Activated gamma-delta T cell treated with Interleukin-2 at 50 U/mL for 16 hours (primary cell): ENCODE results near the gene ANKRD60.
A peak's percentile ranks its signal among the peaks of the same experiment; 100 is the strongest.

Experiments used
- DNase-seq: peaks from one replicate; pipeline ENCODE4 v3.0.0-alpha.2; 2020

The ANKRD60 gene, protein sequence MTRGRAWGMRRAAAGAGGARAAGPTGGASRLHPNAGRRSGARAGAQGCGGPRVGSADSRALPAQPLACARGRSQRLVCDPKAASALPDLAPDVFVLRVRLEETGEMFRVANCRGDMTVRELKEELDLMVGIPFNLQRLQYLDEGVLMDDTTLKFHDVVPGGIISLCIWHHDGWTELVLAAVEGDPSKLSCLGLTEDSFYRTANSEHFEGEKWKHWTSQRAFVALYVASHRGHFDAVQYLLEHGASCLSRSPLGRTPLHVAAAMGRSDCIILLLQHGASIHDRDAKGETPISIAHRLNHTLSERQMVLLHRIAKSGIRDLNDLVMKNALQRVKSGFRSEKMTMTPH

DNA sequence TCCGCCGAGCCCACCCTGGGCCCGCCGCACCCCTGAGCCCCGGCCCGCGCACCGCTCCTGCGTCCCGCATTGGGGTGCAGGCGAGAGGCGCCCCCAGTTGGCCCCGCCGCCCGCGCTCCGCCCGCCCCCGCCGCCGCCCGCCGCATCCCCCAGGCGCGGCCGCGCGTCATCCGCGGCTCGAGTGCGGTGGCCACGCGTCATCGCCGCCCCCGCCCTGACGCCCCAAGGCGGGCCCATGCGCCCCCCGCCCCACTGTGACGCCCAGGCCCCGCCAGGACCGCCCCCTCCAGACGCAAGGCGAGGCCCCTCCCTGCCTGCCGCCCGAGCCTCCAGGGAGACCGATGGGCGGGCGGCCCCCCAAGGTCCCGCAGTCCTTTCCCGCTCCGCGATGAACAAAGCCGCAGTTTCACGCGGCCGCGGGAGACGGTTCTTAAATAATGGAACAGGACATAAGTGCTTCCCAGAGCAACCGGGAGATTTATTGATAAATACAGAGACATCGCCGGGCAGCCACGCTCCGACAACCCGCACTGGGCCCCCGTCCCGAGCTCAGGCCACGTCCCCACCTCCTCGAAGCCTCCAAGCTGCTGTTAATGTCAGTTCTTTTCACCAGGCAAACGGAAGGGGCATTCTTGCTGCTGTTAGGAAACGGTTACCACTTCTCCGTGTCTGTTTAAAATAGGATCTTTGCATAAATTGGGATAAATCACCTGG lies at the start of gene ANKRD60:
Gene ANKRD60 (minus strand): TSS at position 170 of the 714 bp plus-strand sequence. CDS start 0 bp downstream, at position 170.
- DNase-seq, result peak; percentile 14

DNA sequence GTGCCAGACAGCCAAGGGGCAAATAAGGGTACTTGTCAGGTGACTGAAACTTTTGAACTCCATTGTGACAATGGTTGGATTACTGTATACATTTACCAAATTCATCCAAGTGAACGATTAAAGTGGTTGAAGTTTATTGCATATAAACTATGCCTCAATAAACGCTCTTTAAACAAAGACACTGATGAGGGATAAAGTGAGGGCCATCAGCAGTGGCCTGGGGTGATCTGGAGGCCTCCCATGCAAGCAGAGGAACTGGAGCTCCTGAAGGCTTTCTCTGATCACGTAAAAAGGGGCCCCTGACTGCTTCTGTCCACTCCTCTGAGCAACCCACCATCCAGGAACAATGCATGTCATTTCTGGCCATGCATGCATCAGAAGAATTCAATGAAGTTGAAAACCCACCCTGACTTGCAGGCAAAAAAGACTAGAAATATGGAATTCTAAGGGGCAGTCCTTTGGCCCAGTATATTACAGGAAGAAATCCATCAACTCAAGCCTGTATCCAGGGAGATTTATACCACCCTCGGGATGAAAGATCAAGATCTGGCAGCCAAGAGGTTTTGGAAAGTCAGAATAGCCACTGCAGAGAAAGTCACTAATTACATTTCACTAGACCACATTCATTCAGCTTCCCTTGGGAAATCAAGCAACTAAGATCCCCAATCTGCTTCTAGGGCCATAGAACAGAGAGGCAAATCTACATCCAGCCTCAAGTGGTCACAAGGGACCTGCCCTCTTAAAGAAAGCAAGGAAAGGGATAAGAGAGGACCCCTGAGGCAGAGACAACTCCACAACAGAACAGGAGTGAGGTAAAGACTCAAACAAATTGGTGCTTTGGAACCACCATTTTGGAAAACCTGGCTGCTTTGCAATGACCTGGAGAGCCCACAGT lies 49.4 kb upstream of the ANKRD60 start:
- no peak for DNase-seq

DNA sequence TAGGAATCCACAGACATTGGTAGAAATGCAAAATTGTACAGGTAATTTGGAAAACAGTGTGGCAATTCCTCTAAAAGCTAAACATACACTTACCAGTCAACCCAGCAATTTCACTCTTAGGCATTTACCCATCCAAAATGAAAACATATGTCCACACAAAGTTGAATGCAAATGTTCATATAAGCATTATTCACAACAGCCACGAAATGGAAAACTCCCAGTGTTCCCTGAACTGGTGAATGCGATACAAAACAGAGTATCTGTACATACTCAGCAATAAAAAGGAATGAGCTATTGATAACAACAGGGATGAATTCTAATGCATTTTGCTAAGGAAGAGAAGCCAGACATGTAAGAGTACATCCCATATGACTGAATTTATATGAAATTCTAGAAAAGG lies 48.7 kb upstream of the ANKRD60 start:
- DNase-seq, result no peak

DNA sequence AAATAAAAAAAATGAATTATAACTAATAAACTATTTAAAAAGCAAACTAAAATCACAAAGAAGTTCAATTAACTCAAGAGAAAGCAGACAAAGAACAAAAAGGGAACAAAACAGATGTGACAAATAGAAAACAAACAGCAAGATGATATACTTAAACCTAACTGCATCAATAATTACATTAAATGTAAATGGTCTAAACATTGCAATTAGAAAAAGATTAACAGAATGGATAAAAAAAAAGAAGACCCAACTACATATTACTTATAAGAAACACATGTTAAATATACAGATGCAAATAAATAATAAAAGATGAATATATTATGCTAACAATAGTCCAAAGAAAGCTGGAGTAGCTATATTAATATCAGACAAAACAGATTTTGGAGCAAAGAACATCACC lies 45.9 kb upstream of the ANKRD60 start:
- DNase-seq, result no peak

DNA sequence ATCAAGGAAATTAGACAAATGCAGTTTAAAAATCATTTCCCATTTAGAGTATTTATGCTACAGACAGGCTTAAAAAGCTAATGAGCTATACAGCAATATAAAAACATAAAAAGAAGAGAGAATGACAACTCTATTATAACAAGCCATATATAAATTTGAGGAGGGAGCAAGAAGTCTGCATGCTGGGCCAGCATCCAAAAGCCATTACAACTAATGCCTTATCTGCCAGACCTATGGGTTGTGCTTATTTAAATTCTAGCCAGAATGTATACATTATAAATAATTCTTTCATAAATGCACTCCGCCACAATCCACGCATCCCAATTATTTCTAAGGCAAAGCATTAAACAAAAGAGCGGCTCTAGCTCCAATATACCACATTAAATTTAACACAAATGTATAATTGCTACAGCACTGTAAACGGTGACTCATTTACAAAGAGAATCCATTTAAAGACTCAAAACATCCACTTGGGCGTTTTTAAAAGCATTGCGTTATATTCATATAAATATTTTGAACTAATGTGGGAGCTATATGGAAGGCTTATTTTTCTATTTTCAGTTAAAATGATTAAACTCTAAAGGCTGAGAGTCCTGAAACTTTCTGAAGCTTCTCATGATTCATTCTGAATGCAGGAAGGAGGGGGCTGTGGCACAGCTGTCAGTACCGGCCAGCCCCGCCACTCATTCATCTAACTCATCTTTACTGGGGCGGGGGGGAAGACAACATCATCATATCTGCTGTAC lies 43.3 kb upstream of the ANKRD60 start:
- no peak for DNase-seq

DNA sequence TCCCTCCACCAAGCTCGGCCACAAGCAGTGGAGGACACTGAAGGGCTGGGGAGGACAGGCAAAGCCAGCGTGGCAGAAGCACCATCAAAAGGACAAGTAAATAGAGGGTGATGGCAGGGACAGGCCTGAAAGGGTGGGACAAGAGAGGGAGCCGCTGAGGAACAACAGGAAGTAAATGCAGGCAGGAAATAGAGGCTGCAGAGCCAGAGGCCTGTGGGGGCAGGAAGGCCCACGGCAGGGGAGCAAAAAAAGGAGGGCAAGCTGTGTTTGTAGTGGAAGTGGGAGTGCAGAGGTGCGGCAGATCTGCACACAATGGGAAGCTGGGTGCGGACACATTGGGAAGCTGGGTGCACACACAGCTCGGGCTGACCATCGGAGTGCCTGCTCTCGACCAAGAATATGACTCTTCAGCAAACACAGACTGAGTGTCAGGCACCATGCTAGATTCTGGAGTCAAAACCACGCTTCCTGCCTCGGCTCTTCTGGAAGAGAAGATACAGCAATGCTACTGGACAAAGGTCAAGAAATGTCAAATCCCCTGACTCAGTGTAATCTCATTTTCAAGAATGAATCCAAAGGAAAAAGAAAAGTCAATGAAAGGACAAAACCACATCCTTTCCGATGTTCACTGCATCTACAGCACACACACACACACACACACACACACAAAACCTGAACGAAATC lies 40.6 kb upstream of the ANKRD60 start:
- no peak for DNase-seq

DNA sequence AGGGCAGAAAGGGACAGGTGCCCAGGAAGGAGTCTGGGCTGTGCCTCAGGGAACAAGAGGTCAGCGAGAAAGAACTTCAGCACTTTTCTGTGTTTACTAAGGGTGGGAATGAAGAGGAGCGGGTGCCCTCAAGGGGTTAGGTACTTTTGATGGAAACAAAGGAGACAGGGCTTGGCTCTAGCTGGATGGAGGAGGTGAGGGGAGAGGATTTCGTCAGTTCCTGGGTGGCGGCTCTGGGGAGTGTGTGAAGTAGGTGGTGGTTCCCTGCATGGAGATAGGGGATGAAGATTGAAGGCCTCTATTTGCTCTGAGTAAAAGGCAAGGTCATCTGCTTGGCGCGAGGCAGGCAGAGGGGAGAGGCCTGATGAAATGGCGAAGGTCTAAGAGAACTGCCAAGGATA lies 40.0 kb upstream of the ANKRD60 start:
- no peak for DNase-seq

DNA sequence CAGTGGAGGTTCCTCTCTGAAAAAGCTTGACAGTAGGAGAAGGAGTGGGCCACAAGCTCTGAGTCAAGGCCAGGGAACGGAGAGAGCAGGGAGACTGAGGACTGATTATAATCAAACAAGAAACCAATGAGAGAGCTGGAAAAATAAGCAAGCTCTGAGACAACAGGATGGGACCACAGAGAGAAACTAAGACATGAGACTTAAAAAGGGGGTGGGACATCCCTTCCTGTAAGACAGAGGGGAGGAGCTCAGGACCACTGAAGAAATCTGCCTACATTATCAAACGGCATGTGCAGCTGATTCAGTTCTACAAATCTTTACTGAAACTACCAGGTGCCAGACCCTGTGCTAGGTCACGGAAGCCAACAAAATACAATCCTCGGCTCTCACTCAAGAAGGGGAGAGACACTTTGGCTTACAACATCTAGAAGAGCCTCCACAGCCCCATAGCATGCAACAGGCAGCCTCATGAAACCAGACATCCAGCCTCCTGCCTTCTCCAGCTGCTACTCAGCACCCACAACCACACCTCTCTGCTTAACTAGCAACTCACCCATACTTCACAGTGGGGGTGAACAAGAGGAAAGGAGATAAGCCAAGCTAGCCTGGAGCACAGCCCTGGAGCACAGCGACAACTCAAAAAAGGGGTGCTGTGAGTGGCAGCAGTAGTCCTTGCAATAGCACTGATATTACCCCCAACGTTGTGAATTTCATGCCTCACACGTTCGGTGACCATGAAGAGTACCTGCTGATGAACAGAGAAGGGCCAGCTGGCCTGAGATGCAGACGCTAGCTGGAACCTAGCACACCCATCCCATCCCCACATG lies 39.1 kb upstream of the ANKRD60 start:
- DNase-seq, result no peak

DNA sequence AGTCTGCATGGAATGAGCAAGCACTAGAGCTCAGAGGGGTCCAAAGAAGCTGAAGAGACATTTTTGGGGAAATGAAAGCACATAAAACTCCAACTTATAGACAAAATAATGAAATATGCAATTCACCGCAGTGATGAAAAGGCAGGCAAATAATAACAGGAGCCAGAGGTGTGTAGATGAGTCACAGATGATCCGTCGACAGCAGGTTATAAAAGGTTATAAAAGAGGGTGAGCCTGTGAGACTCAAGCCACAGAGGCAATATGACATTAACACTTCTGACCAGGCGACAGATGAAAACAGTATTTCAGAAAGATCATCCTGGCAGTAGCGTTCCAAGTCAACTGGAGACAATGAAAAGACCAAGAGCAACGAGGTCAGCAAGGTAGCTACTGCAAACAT lies 35.8 kb upstream of the ANKRD60 start:
- no peak for DNase-seq

DNA sequence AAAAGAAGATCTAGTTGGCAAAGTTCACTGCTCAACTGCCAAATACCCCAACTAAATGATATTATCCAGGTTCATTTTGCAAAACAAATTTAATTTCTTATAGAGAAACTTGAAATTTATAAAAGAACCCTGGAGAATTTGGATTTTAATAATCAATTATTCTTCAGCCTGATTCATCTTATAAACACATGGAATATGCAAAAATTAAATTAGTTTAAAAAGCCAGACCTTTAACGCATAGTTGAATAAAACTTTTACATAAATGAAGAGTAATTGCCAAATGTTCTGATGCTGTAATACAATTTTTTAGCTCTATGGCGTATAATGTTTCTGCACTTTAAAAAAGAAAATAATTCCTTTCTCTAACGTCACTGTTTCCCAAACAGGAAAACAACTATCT lies 33.2 kb upstream of the ANKRD60 start:
- no peak for DNase-seq

DNA sequence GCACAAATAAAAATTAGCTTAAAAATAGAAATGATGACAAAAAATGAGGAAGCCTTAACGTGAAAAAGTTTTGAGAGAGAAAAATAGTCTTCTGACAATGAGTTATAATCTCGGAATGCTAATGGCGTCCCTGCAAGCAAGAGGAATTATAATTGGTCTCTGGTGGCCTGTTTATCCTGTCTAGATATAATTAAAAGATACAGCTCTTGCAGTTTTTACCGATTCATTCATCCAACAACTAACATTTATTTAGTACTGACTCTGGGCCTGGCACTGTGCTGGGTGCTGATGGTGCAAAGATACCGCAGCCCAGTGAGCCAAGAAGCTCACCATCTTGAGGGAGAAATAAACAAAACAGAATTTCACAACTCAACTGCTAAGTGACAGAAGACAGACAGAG lies 31.6 kb upstream of the ANKRD60 start:
- no peak for DNase-seq

DNA sequence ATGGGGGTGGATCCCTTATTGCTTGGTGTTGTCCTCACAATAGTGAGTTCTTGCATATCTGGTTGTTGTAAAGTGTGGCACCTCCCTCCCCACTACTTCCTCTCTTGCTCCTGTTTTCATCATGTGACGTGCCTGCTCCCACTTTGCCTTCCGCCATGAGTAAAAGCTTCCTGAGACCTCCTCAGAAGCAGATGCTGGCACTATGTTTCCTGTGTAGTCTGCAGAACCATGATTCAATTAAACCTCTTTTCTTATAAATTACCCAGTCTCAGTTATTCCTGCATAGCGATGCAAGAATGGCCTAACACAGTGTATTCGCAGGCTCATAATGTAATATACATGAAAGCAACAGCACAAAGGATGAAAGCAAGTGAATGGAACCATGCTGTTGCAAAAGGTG lies 28.4 kb upstream of the ANKRD60 start:
- DNase-seq, result no peak

DNA sequence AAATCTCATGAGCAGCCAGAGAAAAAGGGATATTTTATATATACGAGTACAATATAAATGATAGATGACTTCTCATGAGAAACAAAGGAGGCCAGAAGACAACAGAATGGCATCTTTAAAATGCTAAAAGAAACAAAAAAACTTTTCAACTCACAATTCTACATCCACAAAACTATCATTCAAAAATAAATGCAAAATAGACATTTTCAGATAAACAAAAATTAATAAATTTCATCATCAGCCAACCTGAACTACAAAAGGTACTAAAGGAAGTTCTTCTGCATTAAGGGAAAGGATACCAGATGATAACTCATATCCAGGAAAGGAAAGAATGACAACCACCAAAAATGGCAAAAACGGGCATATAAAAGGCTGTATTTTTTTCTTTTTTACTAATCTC lies 27.9 kb upstream of the ANKRD60 start:
- no peak for DNase-seq

DNA sequence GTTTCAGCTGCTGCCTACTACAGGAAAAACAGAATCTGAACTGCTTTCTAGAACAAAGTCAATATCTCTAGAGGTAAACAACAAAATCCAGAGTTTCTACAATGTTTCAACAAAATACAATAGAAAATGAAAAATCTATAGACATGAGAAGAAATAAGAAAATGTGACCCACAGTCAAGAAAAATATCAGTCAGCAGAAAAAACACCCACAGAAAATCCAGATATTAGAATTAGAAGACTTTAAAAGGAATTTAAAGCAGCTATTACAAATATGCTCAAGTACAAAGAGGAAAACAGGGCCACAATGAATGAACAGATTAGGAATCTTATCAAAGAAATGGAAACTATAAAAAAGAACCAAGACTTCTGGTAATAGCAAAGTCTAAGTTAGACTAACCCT lies 26.4 kb upstream of the ANKRD60 start:
- DNase-seq, result no peak

DNA sequence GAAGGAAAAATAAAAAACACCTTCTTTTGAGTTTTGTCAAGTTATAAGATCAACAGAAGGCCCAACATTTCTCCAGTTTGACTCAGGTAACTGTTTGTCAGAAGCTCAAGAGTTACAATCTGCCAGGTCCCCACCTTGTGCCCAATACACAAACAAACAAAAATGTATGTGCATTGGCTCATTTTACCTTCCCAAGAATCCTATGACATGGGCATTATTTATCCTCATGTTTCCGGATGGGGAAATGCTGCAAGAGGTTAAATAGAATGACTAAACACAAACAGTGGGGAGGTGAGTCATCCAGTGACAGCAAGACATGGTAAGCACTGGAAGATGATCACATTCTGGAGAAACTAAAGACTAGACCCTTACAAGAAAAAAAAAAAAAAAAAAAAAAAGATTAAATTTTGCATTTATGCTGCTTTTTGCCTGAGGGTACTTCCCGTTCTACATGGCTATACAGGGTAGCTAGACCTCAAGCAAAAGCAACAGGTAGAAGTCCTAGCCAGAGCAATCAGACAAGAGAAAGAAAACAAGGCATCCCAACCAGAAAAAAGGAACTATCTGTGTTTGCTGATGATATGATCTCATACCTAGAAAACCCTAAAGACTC lies 23.6 kb upstream of the ANKRD60 start:
- DNase-seq, result no peak

DNA sequence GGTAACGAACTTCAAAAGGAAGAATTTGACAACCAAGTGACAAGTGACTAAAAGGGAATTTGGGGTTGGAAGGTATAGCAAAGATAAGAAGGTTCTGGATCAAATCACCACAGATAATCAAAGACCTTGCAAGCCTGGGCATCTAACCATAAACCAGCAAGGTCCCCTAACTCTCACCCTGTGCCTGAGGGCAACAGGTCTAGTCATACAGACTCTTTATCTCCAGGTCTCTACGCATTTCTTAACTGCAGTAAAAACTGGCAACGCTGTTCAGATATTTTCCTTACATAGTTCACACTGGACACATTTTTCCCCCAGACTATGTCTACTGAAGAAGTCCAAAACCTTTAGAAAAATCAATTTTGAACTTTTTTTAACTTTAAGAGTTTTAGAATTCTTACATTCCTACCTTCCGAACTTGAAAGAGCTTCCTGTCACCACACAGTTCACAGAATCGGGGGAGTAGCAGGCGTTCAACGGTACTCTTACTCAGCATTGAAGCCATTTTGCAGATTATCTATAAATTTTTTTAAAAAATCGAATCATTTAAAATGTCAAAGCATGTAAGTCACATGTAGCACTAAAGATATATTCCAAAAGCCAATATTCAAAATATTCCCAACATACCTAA lies 23.0 kb upstream of the ANKRD60 start:
- no peak for DNase-seq

DNA sequence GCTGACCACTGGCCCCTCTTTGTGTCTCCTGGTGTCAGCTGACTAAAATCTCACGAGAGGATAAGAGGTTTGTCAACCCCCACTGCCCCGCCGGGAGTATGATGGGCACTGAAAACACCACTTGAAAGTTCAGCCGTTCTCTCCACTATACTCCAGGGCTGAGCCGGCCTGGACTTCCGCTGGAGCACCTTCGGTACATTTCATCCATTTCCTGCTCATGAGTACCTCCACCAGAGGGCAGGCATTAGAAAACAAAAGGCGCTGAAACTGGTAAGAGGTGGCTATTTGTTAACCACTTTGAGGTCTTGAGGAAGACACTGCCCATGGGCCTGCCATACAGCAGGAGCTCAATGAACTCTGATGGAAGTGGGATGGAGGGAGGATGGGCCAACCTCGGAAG lies 17.9 kb upstream of the ANKRD60 start:
- DNase-seq, result no peak

DNA sequence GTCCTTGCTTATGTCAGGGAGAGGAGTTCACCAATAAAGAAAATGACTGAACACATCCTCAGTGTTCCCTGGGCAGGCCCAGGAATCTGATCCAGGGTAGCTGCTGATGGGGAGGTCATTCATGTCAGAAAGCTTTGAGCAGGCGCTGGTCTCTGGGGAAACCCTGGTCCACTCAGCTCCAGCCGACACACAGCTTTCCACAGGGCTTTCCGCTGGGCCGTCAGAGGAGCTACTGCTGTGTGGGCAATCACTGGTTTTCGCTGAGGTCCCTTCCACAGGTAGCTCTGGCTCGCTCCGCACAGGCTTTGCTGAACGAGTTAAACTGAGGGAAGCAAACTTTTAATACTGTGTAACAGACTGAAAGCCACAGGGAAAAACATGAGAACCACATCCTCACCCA lies 17.5 kb upstream of the ANKRD60 start:
- no peak for DNase-seq

DNA sequence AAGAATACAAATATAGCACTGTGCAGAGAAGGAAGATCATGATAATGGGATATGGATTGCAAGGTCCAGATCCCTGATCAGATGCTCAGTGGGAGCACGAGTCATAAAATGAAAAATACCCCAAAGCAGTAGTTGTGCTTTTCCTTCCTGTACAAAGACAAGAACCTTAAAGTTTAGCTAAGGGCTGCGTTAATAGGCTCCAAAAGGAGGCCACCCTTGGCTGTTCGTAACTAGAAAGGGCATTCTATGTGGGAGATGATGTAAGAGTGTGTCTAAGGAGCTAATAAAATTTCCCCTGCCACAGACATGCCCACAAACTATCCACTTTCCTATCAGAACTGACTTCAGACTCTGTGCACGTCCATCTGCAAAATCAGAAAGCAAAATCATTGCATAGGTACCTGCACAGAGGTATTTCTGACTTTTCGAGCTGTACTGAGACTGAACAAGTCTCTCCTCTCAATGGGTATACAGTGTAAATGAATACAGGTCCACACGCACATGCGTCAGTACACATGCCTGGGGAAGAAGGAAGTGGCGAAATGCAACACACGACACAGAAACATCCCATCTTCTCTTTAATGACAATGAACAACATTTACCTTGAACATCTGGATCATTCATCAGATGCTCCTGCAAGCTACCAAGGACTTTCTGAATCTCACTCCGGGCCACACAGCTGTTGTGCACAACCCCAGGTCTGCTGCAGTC lies 16.9 kb upstream of the ANKRD60 start:
- DNase-seq, result no peak
